NCI-H1417 (cell line): ENCODE data around the gene OGFR.

ENCODE experiments used
- DNase-seq, 3 experiments: peaks; one replicate each; lab custom pipeline; 2025; lab: John Stamatoyannopoulos, UW

Gene OGFR

GRCh38 chr20:62784497-62784896, 20.1 kb upstream of the OGFR start:
- DNase-seq, result no peak

GRCh38 chr20:62785393-62785792, 19.2 kb upstream of the OGFR start:
- DNase-seq, result no peak

DNA sequence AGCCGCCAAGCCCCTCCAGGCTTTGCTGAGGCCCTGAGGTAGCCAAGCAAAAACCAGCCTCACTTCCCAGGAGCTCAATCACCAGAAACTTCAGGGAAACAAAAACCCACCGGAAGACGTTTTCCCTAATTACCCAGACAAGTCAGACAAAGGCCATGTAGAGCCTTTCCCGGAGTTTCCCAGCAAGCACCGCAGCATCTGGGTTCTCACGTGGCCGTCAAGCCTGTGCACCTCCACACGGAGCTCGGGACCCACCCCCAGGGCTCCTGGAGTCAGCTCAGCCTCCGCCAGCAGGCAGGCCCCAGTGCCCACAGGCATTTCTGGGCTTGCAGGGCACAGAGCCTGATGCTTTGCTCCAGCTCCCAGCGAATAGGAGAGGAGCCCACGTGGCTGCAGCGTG, 18.5 kb upstream of the OGFR start:
- peak in 2 of 3 experiments; percentile 20 to 61 for DNase-seq

DNA sequence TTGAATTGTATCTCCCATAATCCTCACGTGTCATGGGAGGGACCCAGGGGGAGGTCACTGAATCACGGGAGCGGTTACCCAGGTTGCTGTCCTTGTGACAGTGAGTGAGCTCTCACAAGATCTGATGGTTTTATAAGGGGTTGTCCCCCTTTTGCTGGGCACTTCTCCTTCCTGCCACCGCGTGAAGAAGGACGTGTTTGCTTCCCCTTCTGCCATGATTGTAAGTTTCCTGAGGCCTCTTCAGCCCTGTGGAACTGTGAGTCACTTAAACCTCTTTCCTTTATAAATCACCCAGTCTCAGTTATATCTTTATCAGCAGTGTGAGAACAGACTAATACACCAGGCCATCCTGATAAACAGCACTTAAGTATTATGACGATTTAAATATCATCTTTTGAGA, 17.3 kb upstream of the OGFR start:
- no peak for DNase-seq

GRCh38 chr20:62787866-62788265, 16.8 kb upstream of the OGFR start:
- DNase-seq, result no peak

- peak in 1 of 3 experiments; percentile 27 for DNase-seq
These were observed 16.0 kb upstream of the OGFR start for GRCh38 chr20:62788607-62789006.

DNA sequence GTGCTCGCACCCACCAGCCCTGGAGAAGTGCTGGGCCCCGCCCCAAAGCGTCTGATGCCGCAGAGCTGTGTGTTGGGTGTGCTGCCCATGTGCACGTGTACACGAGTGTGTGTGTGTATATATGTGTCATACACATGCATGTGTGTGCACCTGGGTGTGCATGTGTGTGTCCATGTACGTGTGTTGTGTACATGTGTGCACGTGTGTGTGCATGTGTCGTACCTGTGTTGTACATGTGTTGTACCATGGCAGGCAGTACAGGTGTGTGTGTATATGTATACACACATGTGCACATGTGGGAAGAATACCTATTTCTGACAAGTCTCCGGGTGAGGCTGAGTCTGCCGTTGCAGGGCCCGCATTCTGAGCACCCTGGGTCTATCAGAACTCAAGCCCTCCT, 14.6 kb upstream of the OGFR start:
- DNase-seq, result no peak

DNA sequence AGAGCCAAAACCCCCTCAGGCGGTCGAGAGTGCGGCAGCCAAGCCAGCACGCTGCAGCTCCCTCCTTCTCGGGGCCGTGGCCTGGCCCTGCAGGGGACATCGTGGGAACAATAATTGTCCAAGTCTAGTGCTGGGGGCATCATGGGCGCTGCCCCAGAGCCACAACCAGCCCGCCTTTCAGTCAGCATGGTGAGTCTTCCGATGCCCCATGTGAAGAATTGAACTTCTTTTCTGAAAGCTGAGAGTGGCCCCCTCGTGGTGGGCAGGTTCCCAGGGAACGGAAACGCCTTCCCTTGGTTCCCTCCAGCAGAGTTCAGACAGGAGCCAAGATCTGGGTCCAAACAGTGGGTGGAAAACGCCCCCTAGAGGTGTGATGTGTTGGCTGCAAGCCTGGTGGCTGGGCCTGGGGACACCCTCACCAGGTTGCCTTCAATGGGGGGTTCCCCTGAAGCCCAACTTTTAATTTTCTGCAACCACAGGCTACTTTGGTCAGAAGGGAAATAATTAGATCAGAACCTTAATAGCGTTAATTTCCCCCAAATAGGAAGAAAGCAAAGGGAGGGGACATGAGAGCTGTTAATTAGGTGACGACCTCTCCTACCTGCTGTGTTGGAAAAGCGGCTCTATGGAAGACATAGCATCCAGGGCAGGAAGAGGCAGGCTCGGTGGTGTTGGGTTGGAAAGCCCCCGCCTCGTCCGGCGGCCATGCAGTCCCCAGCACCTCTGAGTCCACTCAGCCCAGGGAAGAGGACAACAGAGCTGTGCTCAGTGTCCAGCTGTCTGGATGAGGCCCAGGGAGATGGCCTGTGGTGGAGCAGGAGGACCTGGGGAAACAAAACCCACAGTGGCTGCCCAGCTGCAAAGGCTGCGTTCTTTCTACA, 13.1 kb upstream of the OGFR start:
- DNase-seq, result peak; percentile 87 to 96 (median 89)

DNA sequence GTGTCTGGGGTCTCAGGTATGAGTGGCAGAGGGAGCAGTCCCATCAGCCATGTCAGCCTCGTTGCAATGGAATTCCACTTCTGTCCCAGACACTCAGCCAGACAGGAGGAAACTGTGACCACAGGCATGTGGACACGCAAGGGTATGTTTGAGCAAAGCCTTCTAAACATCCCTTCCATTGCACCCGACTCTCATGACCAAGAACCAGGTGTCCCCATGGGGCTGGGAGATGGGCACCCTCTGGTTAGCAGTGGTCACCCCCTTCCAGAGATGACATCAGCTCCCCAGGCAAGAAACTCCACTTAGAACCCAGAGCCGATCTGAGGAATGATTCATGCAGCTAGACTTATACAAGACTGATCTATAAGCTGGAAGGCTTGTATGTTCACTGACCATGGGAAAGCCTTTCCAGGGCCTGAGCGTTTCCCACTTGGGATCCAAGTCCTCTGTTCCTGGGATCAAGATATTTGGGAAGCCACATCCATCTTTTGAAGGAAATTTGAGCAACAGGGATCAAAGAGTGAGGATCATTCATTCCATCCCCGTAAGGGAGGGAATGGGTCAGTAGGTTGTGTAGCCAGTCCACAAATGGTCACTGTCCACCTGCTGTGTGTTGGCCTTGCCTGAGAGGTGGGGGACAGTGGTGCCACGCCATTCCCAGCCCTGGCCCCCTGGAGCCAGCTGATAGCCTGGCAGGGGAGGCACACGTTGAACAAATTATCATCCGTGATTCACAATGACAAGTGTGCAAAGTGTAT, 12.3 kb upstream of the OGFR start:
- peak in 1 of 3 experiments; percentile 32 for DNase-seq

- peak; percentile 46 to 72 (median 70) for DNase-seq
These were observed 11.5 kb upstream of the OGFR start for GRCh38 chr20:62792940-62793756.

DNA sequence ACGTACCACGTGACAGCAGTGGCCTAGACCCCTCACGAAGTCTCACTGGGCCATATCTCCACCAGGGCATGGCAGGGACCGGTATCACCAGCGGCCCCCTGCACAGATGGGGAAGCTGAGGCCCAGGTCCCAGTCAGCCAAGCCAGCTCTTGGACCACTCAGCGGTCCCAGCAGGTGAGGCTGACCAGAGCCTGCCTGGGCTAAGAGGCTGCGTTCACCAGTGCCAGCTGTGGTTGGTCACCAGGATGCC, 11.0 kb upstream of the OGFR start:
- no peak for DNase-seq

- DNase-seq, result peak; percentile 94 to 98 (median 98)
These were observed 10.5 kb upstream of the OGFR start for GRCh38 chr20:62794007-62794724.

DNA sequence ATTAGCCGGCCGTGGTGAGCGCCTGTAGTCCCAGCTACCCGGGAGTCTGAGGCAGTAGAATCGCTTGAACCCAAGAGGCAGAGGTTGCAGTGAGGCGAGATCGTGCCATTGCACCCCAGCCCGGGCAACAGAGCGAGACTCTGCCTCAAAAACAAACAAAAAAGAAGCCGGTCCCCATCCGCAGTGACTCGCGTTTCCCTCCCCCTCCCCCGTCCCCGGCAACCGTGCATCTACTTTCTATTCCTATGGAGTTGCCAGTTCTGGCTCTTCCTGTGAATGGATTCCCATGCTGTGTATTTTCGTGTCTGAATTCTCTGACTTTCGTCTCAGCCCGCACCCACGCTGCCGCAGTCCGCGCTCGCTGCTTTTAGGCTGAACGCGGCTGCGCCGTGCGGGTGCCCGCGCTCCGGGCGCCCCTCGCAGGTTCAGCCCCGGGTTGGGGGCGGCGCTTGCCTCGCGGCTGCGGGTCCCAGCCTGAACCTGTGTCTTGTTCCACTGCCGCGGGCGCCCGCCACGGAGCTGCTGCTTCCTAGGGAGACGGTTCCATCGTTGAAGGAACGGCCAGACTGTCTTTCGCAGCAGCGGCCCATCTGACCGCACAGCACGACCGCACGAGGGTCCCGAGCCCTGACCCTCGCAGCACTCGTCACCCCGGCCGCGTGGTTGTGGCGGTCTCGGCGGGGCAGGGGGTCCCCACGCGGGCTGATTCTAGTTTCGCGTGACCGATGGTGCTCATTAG, 9.4 kb upstream of the OGFR start:
- DNase-seq, result peak; percentile 48 to 79 (median 78)

DNA sequence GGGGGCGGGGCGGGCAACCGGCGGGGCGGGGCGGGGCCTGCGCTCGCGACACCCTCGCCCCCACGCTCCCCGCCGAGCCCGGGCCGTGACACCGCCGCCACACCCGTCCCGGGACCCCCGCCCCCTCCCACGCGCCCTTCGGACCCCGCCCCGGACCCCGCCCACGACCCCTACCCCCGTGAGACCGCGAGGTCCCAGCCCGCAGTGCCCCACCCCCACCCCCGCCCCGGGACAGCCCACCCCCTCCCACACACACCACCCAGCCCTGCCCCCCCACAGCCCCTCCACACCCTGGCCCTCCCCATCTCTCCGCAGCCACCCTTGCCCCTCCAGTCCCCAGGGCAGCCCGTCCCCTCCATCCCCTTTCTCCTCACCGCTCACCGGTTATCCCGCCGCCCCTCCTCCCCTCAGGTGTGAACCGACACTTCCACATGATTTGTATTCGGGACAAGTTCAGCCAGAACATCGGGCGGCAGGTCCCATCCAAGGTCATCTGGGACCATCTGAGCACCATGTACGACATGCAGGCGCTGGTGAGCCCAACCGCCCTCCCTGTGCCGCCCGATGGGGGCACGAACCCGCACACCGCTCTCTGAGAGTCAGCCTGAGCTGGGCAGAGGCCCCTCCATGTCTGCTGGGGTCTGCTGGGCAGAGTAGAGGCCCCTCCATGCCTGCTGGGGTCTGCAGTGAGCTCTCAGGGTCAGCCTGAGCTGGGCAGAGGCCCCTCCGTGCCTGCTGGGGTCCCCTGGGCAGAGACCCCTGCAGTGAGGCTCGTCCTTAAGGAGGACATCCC, 7.7 kb upstream of the OGFR start:
- DNase-seq, result no peak

GRCh38 chr20:62797671-62798532, 6.7 kb upstream of the OGFR start:
- DNase-seq, result no peak

GRCh38 chr20:62799036-62799435, 5.6 kb upstream of the OGFR start:
- DNase-seq, result no peak

DNA sequence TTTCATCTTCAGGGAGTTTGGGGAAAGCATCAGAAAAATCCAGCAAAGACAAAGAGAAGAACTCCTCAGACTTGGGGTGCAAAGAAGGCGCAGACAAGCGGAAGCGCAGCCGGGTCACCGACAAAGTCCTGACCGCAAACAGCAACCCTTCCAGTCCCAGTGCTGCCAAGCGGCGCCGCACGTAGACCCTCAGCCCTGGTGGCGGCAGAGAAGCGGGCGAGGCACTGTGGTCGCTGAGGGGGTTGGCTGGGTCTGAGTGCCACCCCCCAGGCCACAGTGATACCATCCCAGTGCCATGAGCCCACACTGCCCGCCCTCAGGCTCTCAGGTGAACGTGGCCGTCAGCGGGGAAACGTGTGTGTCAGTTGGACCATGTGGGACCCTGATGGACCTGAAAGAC, 5.2 kb upstream of the OGFR start:
- no peak for DNase-seq

- DNase-seq, result no peak
These were observed 4.8 kb upstream of the OGFR start for GRCh38 chr20:62799873-62800272.
